HepG2 (cell line): ENCODE measurements around the gene CHRNB2. TPM values are rescaled to one million over a fixed set of nuclear protein-coding genes. Genes with fewer than 3 reads are reported as not detected.

Source experiments
- AGO1 ChIP-seq: fragments of 200-400 bp; formaldehyde crosslinking; IDR thresholded peaks from 2 replicates; pipeline ENCODE4 v1.6.1; 2017; ENCODE audit warnings: mild to moderate bottlenecking, low read depth, low read length, moderate library complexity; ENCODE audit not compliant: poor library complexity, severe bottlenecking
- HCFC1 ChIP-seq: fragments of 150-350 bp; IDR thresholded peaks from 2 replicates; pipeline ENCODE4 v1.6.1; 2014; ENCODE audit warnings: low read depth, low read length
- MIER2 ChIP-seq: IDR thresholded peaks from 2 replicates; pipeline ENCODE4 v1.6.1; 2016; ENCODE audit warnings: missing biosample characterization, missing genetic modification reagents
- SIN3B ChIP-seq: fragments of 150-350 bp; IDR thresholded peaks from 2 replicates; pipeline ENCODE4 v1.6.1; 2014; ENCODE audit warnings: low read length
- SRY ChIP-seq: sonication (generic); formaldehyde crosslinking; IDR thresholded peaks from 2 replicates; pipeline ENCODE4 v1.8.0; 2022; ENCODE audit warnings: mild to moderate bottlenecking, missing genetic modification reagents
- STAG1 ChIP-seq: sonication (generic); formaldehyde crosslinking; IDR thresholded peaks from 2 replicates; pipeline ENCODE4 v1.4.0; 2020; ENCODE audit warnings: missing genetic modification reagents
- ZBTB7B ChIP-seq: sonication (generic); formaldehyde crosslinking; IDR thresholded peaks from 2 replicates; pipeline ENCODE4 v1.4.0; 2020; ENCODE audit warnings: missing genetic modification reagents
- ZEB1 ChIP-seq: IDR thresholded peaks from 2 replicates; pipeline ENCODE4 v1.6.1; 2012; ENCODE audit warnings: mild to moderate bottlenecking, low read depth, inconsistent platforms; ENCODE audit not compliant: insufficient replicate concordance
- ZFP41 ChIP-seq: sonication (generic); formaldehyde crosslinking; IDR thresholded peaks from 2 replicates; pipeline ENCODE4 v1.4.0; 2020; ENCODE audit warnings: mild to moderate bottlenecking, missing genetic modification reagents, borderline replicate concordance
- ZNF12 ChIP-seq: sonication (generic); formaldehyde crosslinking; IDR thresholded peaks from 2 replicates; pipeline ENCODE4 v1.5.0; 2020; ENCODE audit warnings: missing genetic modification reagents
- ZNF136 ChIP-seq: sonication (generic); formaldehyde crosslinking; IDR thresholded peaks from 2 replicates; pipeline ENCODE4 v1.8.1; 2022; ENCODE audit warnings: low read depth, mild to moderate bottlenecking, moderate library complexity, missing genetic modification reagents
- ZNF142 ChIP-seq: sonication (generic); formaldehyde crosslinking; IDR thresholded peaks from 2 replicates; pipeline ENCODE4 v1.4.0; 2020; ENCODE audit warnings: missing genetic modification reagents
- ZNF546 ChIP-seq: sonication (generic); formaldehyde crosslinking; conservative IDR thresholded peaks from 2 replicates; pipeline ENCODE4 v1.8.1; 2023; ENCODE audit warnings: mild to moderate bottlenecking, missing genetic modification reagents
- ZNF616 ChIP-seq: sonication (generic); formaldehyde crosslinking; IDR thresholded peaks from 2 replicates; pipeline ENCODE4 v1.5.0; 2020; ENCODE audit warnings: low read depth, mild to moderate bottlenecking, missing genetic modification reagents
- ZNF644 ChIP-seq: IDR thresholded peaks from 2 replicates; pipeline ENCODE4 v1.6.1; 2016; ENCODE audit warnings: low read depth
- ZNF768 ChIP-seq: sonication (generic); formaldehyde crosslinking; IDR thresholded peaks from 2 replicates; pipeline ENCODE4 v1.4.0; 2020; ENCODE audit warnings: missing genetic modification reagents
- ZNF788 ChIP-seq: sonication (generic); formaldehyde crosslinking; IDR thresholded peaks from 2 replicates; pipeline ENCODE4 v1.5.0; 2020; ENCODE audit warnings: mild to moderate bottlenecking, missing genetic modification reagents, borderline replicate concordance
- polyA plus RNA-seq, 8 experiments: library from polyadenylated mRNA; depleted of rRNA in 3 of 8; stranded (reverse) in 7 of 8; unstranded in 1 of 8; fragments of >200 nt; fragmentation: Illumina TruSeq in 4 of 8; extraction: Trizol in 4 of 8; gene quantifications; 2 replicates each; pipeline versions ENCODE4 v1.2.1 to v1.2.3, GENCODE V29; 2011 to 2016; ENCODE audit warnings: low read depth in 4 of 8, missing spikeins in 1 of 8, mixed read lengths in 1 of 8; ENCODE audit not compliant: insufficient read depth in 1 of 8
- total RNA-seq, 5 experiments: library from RNA; depleted of rRNA; stranded (reverse); fragments of >200 nt; fragmentation: Illumina TruSeq; extraction: Trizol; gene quantifications; 2 replicates each; pipeline ENCODE4 v1.2.3, GENCODE V29; 2016; ENCODE audit warnings: low read depth in 1 of 5
- TF ChIP-seq, protein P1 (sequence below): sonication (generic); formaldehyde crosslinking; IDR thresholded peaks from 2 replicates; pipeline ENCODE4 v1.5.0; 2020; ENCODE audit warnings: mild to moderate bottlenecking, missing genetic modification reagents, borderline replicate concordance
- TF ChIP-seq, protein P2 (sequence below): sonication (generic); formaldehyde crosslinking; IDR thresholded peaks from 2 replicates; pipeline ENCODE4 v1.5.0; 2020; ENCODE audit warnings: mild to moderate bottlenecking, missing genetic modification reagents, moderate library complexity

Gene CHRNB2
- total and polyA plus RNA-seq, 2 of the 13 experiments (the other 11 are each of a cell fraction or from before 2014, with no cell fraction given) = 0.03 to 0.07 TPM

GRCh38 chr1:154559466-154560044 lies 8.0 kb upstream of the CHRNB2 start (continued):
- TF ChIP-seq STAG1 (CRISPR knock-in tag) (peak; percentile 90), ZNF768 (CRISPR knock-in tag) (no peak), ZNF12 (0 out of 2 replicates have a peak, but pooled peaks have one; percentile 15), AGO1 (no peak), ZNF616 (no peak), ZNF142 (CRISPR knock-in tag) (no peak), SRY (no peak), SIN3B (no peak), ZEB1 (no peak), HCFC1 (no peak), ZNF644 (no peak), MIER2 (CRISPR knock-in tag) (peak; percentile 59; the same call in 1 of the 2 replicates), ZNF136 (CRISPR knock-in tag) (no peak), ZFP41 (CRISPR knock-in tag) (no peak), ZNF788 (CRISPR knock-in tag) (peak; percentile 15; the same call in 1 of the 2 replicates), ZBTB7B (CRISPR knock-in tag) (peak; percentile 67; the same call in 1 of the 2 replicates), ZNF546 (CRISPR knock-in tag) (no peak)
- TF ChIP-seq, protein P1, sequence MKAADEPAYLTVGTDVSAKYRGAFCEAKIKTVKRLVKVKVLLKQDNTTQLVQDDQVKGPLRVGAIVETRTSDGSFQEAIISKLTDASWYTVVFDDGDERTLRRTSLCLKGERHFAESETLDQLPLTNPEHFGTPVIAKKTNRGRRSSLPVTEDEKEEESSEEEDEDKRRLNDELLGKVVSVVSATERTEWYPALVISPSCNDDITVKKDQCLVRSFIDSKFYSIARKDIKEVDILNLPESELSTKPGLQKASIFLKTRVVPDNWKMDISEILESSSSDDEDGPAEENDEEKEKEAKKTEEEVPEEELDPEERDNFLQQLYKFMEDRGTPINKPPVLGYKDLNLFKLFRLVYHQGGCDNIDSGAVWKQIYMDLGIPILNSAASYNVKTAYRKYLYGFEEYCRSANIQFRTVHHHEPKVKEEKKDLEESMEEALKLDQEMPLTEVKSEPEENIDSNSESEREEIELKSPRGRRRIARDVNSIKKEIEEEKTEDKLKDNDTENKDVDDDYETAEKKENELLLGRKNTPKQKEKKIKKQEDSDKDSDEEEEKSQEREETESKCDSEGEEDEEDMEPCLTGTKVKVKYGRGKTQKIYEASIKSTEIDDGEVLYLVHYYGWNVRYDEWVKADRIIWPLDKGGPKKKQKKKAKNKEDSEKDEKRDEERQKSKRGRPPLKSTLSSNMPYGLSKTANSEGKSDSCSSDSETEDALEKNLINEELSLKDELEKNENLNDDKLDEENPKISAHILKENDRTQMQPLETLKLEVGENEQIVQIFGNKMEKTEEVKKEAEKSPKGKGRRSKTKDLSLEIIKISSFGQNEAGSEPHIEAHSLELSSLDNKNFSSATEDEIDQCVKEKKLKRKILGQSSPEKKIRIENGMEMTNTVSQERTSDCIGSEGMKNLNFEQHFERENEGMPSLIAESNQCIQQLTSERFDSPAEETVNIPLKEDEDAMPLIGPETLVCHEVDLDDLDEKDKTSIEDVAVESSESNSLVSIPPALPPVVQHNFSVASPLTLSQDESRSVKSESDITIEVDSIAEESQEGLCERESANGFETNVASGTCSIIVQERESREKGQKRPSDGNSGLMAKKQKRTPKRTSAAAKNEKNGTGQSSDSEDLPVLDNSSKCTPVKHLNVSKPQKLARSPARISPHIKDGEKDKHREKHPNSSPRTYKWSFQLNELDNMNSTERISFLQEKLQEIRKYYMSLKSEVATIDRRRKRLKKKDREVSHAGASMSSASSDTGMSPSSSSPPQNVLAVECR = no peak
- TF ChIP-seq, protein P2, sequence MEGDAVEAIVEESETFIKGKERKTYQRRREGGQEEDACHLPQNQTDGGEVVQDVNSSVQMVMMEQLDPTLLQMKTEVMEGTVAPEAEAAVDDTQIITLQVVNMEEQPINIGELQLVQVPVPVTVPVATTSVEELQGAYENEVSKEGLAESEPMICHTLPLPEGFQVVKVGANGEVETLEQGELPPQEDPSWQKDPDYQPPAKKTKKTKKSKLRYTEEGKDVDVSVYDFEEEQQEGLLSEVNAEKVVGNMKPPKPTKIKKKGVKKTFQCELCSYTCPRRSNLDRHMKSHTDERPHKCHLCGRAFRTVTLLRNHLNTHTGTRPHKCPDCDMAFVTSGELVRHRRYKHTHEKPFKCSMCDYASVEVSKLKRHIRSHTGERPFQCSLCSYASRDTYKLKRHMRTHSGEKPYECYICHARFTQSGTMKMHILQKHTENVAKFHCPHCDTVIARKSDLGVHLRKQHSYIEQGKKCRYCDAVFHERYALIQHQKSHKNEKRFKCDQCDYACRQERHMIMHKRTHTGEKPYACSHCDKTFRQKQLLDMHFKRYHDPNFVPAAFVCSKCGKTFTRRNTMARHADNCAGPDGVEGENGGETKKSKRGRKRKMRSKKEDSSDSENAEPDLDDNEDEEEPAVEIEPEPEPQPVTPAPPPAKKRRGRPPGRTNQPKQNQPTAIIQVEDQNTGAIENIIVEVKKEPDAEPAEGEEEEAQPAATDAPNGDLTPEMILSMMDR (CRISPR knock-in tag) = peak; percentile 96
